Renal pelvis (tissue), 4 donors: ENCODE results near the gene ASTN2. TPM values are rescaled to one million over a fixed set of nuclear protein-coding genes. Genes with fewer than 3 reads are reported as not detected.

Experiments used
- DNase-seq: peaks from one replicate; pipeline ENCODE4 v3.0.0-alpha.2; 2013
- polyA plus RNA-seq, 3 donors: library from polyadenylated mRNA; unstranded; fragments of 120-200 nt; gene quantifications; one replicate each; pipeline ENCODE4 v1.2.1, GENCODE V29; 2013; ENCODE audit not compliant: insufficient read length in 3 of 3

Gene ASTN2
- polyA plus RNA-seq, 3 donors = 14.8 to 16.2 (median 15.9) TPM

GRCh38 chr9:116749772-116750171, 665.1 kb downstream of the ASTN2 start:
- DNase-seq = no peak

GRCh38 chr9:116749176-116749575, 665.7 kb downstream of the ASTN2 start:
- DNase-seq = no peak

- DNase-seq = no peak
These were observed 673.1 kb downstream of the ASTN2 start for GRCh38 chr9:116741742-116742141.

- no peak for DNase-seq
These were observed 673.6 kb downstream of the ASTN2 start for GRCh38 chr9:116741086-116741740.

- DNase-seq = peak; percentile 78
These were observed 677.7 kb downstream of the ASTN2 start for GRCh38 chr9:116737152-116737546.

- no peak for DNase-seq
These were observed 678.3 kb downstream of the ASTN2 start for GRCh38 chr9:116736399-116737151.

- DNase-seq = no peak
These were observed 681.7 kb downstream of the ASTN2 start for GRCh38 chr9:116733010-116733641.

- DNase-seq = no peak
These were observed 688.3 kb downstream of the ASTN2 start for GRCh38 chr9:116726602-116727001.

- no peak for DNase-seq
These were observed 690.7 kb downstream of the ASTN2 start for GRCh38 chr9:116724123-116724522.

GRCh38 chr9:116721944-116722343, 692.9 kb downstream of the ASTN2 start:
- no peak for DNase-seq

GRCh38 chr9:116721411-116721810, 693.4 kb downstream of the ASTN2 start:
- no peak for DNase-seq

GRCh38 chr9:116720111-116720510, 694.7 kb downstream of the ASTN2 start:
- no peak for DNase-seq

- DNase-seq = no peak
These were observed 696.7 kb downstream of the ASTN2 start for GRCh38 chr9:116718111-116718510.

- DNase-seq = peak; percentile 51
These were observed 697.7 kb downstream of the ASTN2 start for GRCh38 chr9:116717150-116717549.

GRCh38 chr9:116716438-116716837, 698.4 kb downstream of the ASTN2 start:
- DNase-seq = no peak

- no peak for DNase-seq
These were observed 699.1 kb downstream of the ASTN2 start for GRCh38 chr9:116715751-116716150.

- DNase-seq = no peak
These were observed 701.6 kb downstream of the ASTN2 start for GRCh38 chr9:116713271-116713670.

- DNase-seq = no peak
These were observed 702.1 kb downstream of the ASTN2 start for GRCh38 chr9:116712781-116713180.

GRCh38 chr9:116706310-116707290, 708.3 kb downstream of the ASTN2 start:
- no peak for DNase-seq

GRCh38 chr9:116705531-116705930, 709.3 kb downstream of the ASTN2 start:
- no peak for DNase-seq

GRCh38 chr9:116704470-116704869, 710.4 kb downstream of the ASTN2 start:
- no peak for DNase-seq

- no peak for DNase-seq
These were observed 711.2 kb downstream of the ASTN2 start for GRCh38 chr9:116703634-116704033.
